Measurements from ENCODE around the gene RIN1. TPM values are rescaled to one million over a fixed set of nuclear protein-coding genes. Genes with fewer than 3 reads are reported as not detected.

RIN1 gene
- total RNA-seq, 6 experiments from 2014 or later: 0.46 to 1.8 (median 0.94) TPM

DNA sequence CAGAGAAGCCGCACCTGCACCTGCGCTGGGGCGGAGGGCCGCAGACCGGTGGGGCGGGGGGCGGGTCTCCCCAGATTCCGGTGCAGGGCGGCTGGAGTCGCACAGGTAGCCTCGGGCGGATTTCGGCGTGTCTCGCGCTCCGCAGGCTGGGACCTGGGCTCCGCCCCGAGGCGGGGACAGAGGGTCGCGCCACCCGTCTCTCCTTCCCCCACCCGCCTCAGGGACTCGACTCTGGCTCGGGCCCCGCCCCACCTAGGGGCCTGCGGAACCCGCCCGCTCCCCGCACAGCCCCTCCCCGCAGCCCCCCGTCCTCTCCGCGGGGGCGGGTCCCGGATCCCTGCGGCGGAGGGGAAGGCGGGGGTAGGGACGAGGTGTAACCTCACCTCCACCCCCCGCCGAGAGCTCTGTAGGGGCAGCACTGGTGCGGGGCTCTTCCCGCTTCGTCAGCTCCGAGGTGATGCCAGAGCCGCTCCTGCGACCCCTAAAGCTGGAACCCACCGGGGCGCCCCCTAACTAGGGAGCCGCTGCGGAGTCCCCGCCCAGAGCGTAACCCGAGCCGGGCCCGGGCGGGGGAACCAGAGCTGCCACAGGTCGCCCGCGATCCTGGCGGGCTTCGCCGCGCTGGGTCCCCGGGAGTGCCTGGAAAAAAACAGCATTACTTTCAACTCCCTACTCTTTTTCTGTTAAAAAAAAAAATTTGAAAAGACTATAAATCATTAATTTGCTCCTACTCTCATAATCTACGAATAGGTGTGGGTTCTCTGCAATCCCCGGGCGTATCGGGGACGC is 35.6 kb upstream of the RIN1 start, which contains the start of gene SLC29A2:
Gene SLC29A2 (minus strand): TSS at position 134 of the 789 bp plus-strand sequence. CDS start 169 bp downstream, outside the sequence.
- peak within 1 kb of the TSS; percentile 8 to 16 (median 14) for H3K27ac ChIP-seq
- WGBS (ENCODE audit: insufficient coverage, low coverage, low lambda C conversion rate, missing lambda C conversion rate): 0% methylated on average over 16 of the region's 72 CpGs
- H3K36me3 ChIP-seq: no peaks in the 10 kb centered on the region
- intact Hi-C loops (cut with DNase I): no loop called here
- H3K4me3 ChIP-seq: peak within 1 kb of the TSS; percentile 52 to 67 (median 58)
- H3K9me3 ChIP-seq: no peaks in the 10 kb centered on the region
- ATAC-seq (peak; percentile 65 to 73 (median 68)), DNase-seq (peak in 2 of 3 donors; percentile 57 to 69)
- TF ChIP-seq, protein P1, sequence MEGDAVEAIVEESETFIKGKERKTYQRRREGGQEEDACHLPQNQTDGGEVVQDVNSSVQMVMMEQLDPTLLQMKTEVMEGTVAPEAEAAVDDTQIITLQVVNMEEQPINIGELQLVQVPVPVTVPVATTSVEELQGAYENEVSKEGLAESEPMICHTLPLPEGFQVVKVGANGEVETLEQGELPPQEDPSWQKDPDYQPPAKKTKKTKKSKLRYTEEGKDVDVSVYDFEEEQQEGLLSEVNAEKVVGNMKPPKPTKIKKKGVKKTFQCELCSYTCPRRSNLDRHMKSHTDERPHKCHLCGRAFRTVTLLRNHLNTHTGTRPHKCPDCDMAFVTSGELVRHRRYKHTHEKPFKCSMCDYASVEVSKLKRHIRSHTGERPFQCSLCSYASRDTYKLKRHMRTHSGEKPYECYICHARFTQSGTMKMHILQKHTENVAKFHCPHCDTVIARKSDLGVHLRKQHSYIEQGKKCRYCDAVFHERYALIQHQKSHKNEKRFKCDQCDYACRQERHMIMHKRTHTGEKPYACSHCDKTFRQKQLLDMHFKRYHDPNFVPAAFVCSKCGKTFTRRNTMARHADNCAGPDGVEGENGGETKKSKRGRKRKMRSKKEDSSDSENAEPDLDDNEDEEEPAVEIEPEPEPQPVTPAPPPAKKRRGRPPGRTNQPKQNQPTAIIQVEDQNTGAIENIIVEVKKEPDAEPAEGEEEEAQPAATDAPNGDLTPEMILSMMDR (IDR thresholded peaks at IDR 0.05): no peak
- TF ChIP-seq POLR2A (IDR thresholded peaks at IDR 0.05): peak; percentile 22
- no peaks in the 10 kb centered on the region for H3K27me3 ChIP-seq
- no peaks in the 10 kb centered on the region for H3K4me1 ChIP-seq

DNA sequence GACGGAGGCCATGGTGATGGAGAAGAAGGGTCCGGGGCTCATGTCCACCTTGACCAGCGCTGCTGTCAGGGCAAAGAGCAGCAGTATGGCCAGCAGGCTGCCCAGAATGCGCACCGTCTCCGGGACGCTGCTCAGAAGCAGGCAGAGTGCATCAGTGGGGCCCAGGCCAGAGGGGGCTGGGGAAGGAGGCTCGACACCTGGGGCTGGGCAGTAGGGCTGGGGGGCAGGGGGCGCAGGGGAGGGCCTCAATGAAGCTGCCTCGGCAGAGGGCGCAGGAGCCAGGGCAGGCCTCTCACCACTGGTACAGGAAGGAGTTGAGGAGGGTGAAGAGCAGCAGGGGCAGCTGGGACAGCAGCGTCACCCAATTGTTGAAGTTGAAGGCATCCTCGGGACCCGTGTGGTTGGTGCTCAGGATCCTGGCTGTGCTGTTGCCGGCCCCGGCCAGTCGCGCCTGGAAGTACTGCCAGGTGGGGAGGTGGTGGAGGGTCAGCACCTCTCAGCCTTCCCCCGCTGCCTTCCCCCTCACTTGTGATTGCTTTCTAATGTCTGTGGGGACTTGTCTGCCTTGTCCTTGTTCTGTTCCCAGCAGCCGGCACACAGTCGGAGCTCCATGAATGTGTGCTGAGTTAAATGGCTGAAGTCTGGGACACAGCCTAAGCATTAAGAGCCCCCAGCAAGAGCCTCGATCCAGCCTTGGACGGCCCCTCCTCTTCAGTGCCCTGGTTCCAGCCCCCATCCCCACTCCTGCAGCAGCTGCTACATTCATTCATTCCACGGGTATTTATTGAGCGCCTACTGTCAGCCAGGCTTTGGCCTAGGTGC is 33.0 kb upstream of the RIN1 start:
- 80% methylated on average over 2 of the region's 25 CpGs for WGBS (ENCODE audit: insufficient coverage, low coverage, low lambda C conversion rate, missing lambda C conversion rate)
- H3K4me3 ChIP-seq: no peak overlapping the region
- no peaks in the 10 kb centered on the region for H3K4me1 ChIP-seq
- ATAC-seq (no peak), DNase-seq (no peak)
- H3K27ac ChIP-seq: no peak overlapping the region
- no peak for TF ChIP-seq POLR2A (IDR thresholded peaks at IDR 0.05)
- TF ChIP-seq, protein P1 (IDR thresholded peaks at IDR 0.05): no peak
- intact Hi-C loops (cut with DNase I): no loop called here
- H3K9me3 ChIP-seq: no peaks in the 10 kb centered on the region
- H3K27me3 ChIP-seq: no peaks in the 10 kb centered on the region
- H3K36me3 ChIP-seq: no peaks in the 10 kb centered on the region

DNA sequence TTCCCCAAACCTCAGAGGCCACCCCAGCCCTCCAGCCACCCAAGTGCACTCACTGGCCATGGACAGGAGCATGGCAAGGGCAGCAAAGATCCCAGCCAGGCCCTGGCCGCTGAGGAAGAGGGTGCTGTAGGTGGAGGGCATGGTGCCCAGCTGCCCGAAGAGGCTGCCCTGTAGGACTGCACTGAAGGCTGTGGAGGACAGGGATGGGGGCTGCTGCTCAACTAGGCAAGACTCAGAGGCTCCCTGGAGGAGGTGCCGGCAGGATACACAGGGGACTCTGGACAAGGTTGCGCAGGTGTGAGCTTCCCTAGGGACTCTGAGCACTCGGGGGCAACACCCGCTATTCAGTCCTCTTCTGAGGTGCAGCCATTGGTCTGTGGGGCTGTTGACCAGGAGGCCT is 32.2 kb upstream of the RIN1 start:
- intact Hi-C loops (cut with DNase I): no loop called here
- no peaks in the 10 kb centered on the region for H3K36me3 ChIP-seq

DNA sequence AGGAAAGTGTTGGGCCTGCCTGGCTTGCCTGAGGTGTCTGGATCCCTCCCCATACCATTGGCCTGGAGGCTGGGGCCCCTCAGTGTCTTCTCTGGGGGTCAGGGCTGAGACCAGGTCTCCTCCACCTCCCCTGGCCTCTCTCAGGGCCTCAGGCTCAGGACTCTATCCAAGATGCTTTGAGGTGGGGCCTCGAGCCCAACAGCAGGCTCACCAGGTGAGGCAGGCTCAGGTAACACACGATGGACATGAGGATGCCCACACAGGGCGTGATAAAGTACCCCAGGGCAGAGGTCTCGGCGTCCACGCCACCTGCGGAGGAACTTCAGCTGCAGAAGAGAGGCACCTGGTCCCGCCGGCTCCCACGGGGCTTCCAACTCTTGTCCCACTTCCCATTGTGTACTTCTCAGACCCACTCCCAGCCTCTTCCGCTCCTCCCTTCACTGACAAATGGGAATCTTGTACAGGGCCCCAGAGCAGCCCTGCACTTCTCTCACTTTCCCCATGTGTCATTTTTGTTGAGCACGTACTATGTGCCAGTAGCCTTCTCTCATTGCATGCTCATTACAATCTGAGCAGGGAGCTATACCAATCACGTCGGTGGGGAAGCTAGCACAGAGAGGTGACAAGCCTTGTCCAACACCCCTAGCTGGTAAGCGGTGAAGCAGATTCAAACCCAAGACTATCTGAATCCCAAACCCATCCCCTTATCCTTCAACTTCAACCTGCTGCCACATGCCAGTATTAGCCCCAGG is 31.5 kb upstream of the RIN1 start:
- no peaks in the 10 kb centered on the region for H3K36me3 ChIP-seq
- no peak for TF ChIP-seq POLR2A (IDR thresholded peaks at IDR 0.05)
- TF ChIP-seq, protein P1 (IDR thresholded peaks at IDR 0.05): no peak
- DNase-seq (no peak), ATAC-seq (no peak)
- intact Hi-C loops (cut with DNase I): no loop called here
- WGBS (ENCODE audit: insufficient coverage, low coverage, low lambda C conversion rate, missing lambda C conversion rate): 100% methylated on average over 1 of the region's 15 CpGs
- H3K9me3 ChIP-seq: no peaks in the 10 kb centered on the region
- H3K4me1 ChIP-seq: no peaks in the 10 kb centered on the region
- H3K4me3 ChIP-seq: no peak overlapping the region
- no peak overlapping the region for H3K27ac ChIP-seq
- H3K27me3 ChIP-seq: no peaks in the 10 kb centered on the region

More for the DNA sequence above, 32.2 kb upstream of the RIN1 start:
- Histone ChIP-seq H3K27ac (no peak overlapping the region), H3K4me1 (no peaks in the 10 kb centered on the region), H3K9me3 (no peaks in the 10 kb centered on the region), H3K27me3 (no peaks in the 10 kb centered on the region), H3K4me3 (no peak overlapping the region)
- TF ChIP-seq, protein P1 (IDR thresholded peaks at IDR 0.05): no peak
- TF ChIP-seq POLR2A (IDR thresholded peaks at IDR 0.05): no peak
- 80% methylated on average over 1 of the region's 6 CpGs for WGBS (ENCODE audit: insufficient coverage, low coverage, low lambda C conversion rate, missing lambda C conversion rate)
- DNase-seq: no peak
- ATAC-seq: no peak
